Head of caudate nucleus (tissue), 42 donors: ENCODE results near the gene B2M.
"Not testable (repeated sequence)": the region's sequence is repeated elsewhere in the genome, so short reads cannot be mapped to it uniquely, and the experiment has no call there.

ENCODE experiments used
- DNase-seq, 42 donors: peaks; one replicate each; pipeline versions ENCODE4 v3.0.0 to v3.0.0-alpha.2; 2020 to 2021; ENCODE audit warnings: mixed read lengths in 7 of 42
- intact Hi-C: fragments of 100-400 bp; cut with DNase I; formaldehyde crosslinking; loops from one replicate; pipeline ENCODE4 v1.15.0; 2022

Gene B2M

GRCh38 chr15:44739222-44739847 lies 28.0 kb downstream of the B2M start:
- intact Hi-C loops = not testable (repeated sequence)

DNA sequence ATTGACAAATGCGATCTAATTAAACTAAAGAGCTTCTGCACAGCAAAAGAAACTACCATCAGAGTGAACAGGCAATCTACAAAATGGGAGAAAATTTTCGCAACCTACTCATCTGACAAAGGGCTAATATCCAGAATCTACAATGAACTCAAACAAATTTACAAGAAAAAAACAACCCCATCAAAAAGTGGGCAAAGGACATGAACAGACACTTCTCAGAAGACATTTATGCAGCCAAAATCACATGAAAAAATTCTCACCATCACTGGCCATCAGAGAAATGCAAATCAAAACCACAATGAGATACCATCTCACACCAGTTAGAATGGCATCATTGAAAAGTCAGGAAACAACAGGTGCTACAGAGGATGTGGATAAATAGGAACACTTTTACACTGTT lies 32.1 kb downstream of the B2M start:
- intact Hi-C loops, DNase-seq: not testable (repeated sequence)

More at GRCh38 chr15:44739222-44739847, 28.0 kb downstream of the B2M start:
- DNase-seq = not testable (repeated sequence)

- intact Hi-C loops = no loop called here
- DNase-seq = no peak
Measured at GRCh38 chr15:44753345-44753744, 42.0 kb downstream of the B2M start.

- no peak for DNase-seq
- intact Hi-C loops = no loop called here
Measured at GRCh38 chr15:44763187-44763586, 51.9 kb downstream of the B2M start.

DNA sequence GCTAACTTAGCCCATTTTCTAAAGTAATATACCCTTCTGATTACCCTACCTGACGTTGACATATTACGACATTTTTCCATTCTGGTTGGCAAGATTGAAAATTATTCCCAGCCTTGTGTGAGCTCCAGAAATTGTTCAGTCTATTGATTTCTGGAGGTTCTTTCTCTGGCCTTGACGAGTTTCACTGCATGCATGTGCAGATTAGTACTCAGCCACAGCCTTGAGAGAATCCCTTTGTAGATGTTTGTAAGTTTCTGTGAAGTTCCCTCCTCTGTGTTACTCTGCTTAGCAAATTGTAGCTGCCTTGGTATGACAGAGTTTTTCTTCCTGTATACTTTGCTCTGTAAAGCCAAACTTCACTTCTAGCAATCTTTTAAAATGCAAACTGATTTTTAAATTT lies 52.5 kb downstream of the B2M start:
- no peak for DNase-seq
- intact Hi-C loops = no loop called here

DNA sequence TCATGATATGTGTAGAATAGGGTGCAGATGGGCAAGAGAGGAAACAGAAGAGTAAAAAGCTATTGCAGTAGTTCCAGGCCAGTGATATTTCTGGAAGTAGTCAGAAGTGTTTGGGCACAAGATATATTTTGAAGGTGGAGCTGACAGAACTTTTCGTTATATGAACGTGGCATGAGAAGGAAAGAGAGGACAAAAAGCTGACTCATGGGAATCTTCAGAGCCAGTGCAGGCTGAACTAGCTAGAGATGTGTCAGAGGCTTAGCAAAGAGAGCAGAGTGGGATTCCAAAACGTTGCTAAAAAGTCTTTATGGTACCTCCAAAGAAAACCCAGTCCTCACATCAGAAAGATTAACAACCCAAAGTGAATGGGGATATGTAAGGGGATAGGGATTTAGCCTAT lies 53.7 kb downstream of the B2M start:
- intact Hi-C loops = no loop called here
- no peak for DNase-seq
